K562 (cell line): ENCODE measurements around the gene TRMT44. TPM values are rescaled to one million over a fixed set of nuclear protein-coding genes. Genes with fewer than 3 reads are reported as not detected.

ENCODE experiments used
- ATAC-seq: fragments of 200-7000 bp; cut with Tn5 transposase; 3 replicates; pipeline ENCODE4 v1.9.1; 2020; ENCODE audit warnings: moderate library complexity
- BruUV-seq: library from RNA; stranded (reverse); fragments of 400-500 nt; replicated peaks from 2 replicates; lab custom pipeline; 2021; lab: Mats Ljungman, UMichigan
- CTCF ChIA-PET: fragments of 300-600 bp; formaldehyde crosslinking; extraction: SDS; loops from one replicate; lab custom pipeline; 2021; ENCODE audit warnings: low intra/inter-chr PET ratio; lab: Yijun Ruan, JAX
- POLR2A ChIA-PET: fragments of 300-600, 350-650 bp; sonication (Branson Sonifier 250); formaldehyde crosslinking; extraction: SDS; loops from one replicate; lab custom pipeline; 2021; ENCODE audit warnings: antibody characterized with exemption, inconsistent platforms; lab: Yijun Ruan, JAX
- DNase-seq, 4 experiments: peaks; one replicate each; pipeline versions ENCODE4 v3.0.0 to v3.0.0-alpha.2; 2011 to 2018; ENCODE audit warnings: low spot score in 3 of 4, mixed read lengths in 3 of 4; ENCODE audit errors: extremely low read depth in 1 of 4
- FAIRE-seq: peaks from 2 replicates; lab custom pipeline; 2011; peaks lifted over from hg19 to GRCh38; lab: Jason Lieb, UNC
- H2AFZ ChIP-seq: 2 replicates; pipeline ENCODE4 v1.6.0; 2011; ENCODE audit warnings: low read depth, low read length, control low read depth, inconsistent platforms
- H3K27ac ChIP-seq: fragments of 200-600 bp; 3 replicates; pipeline ENCODE4 v1.8.0; 2011; ENCODE audit warnings: low read depth, mild to moderate bottlenecking, control low read depth, inconsistent platforms, low read length, moderate library complexity, mixed read lengths; ENCODE audit errors: extremely low read depth
- H3K27me3 ChIP-seq, 2 experiments: fragments of 300-600 bp in 1 of 2; 2 replicates in 1 of 2; 3 replicates in 1 of 2; pipeline versions ENCODE4 v1.6.0 to v1.8.0; 2011; ENCODE audit warnings: inconsistent platforms in 2 of 2, low read length in 2 of 2, mild to moderate bottlenecking in 1 of 2, mixed read lengths in 1 of 2, moderate library complexity in 1 of 2; ENCODE audit not compliant: control insufficient read depth in 2 of 2, insufficient read depth in 2 of 2
- H3K36me3 ChIP-seq: fragments of 300-600 bp; 3 replicates; pipeline ENCODE4 v1.8.0; 2011; ENCODE audit warnings: mild to moderate bottlenecking, low read length, inconsistent platforms; ENCODE audit not compliant: control insufficient read depth, insufficient read depth
- H3K4me1 ChIP-seq, 2 experiments: fragments of 200-600 bp in 1 of 2; replicated peaks in 1 of 2; 2 replicates in 1 of 2; 3 replicates in 1 of 2; pipeline versions ENCODE4 v1.5.1 to v1.8.0; 2011; ENCODE audit warnings: inconsistent platforms in 2 of 2, low read length in 2 of 2, mild to moderate bottlenecking in 1 of 2, mixed read lengths in 1 of 2, moderate library complexity in 1 of 2; ENCODE audit not compliant: control insufficient read depth in 2 of 2, insufficient read depth in 2 of 2
- H3K4me2 ChIP-seq: 2 replicates; pipeline ENCODE4 v1.6.1; 2011; ENCODE audit warnings: low read length, control low read depth, inconsistent platforms, mixed read lengths; ENCODE audit not compliant: insufficient read depth
- H3K4me3 ChIP-seq: fragments of 200-600 bp; sonication (generic), shearing (Covaris generic); 2 replicates; pipeline ENCODE4 v1.5.1; 2016; ENCODE audit warnings: control low read depth, inconsistent platforms
- H3K79me2 ChIP-seq: fragments of 200-600 bp; 3 replicates; pipeline ENCODE4 v1.8.0; 2011; ENCODE audit warnings: low read length, inconsistent platforms; ENCODE audit not compliant: control insufficient read depth, insufficient read depth
- H3K9ac ChIP-seq, 2 experiments: 2 replicates each; pipeline versions ENCODE4 v1.6.0 to v1.6.1; 2011; ENCODE audit warnings: low read depth in 2 of 2, low read length in 2 of 2, control low read depth in 1 of 2, inconsistent platforms in 1 of 2, mild to moderate bottlenecking in 1 of 2, mixed read lengths in 1 of 2; ENCODE audit not compliant: insufficient read depth in 1 of 2
- H3K9me1 ChIP-seq: one replicate; pipeline ENCODE4 v1.6.0; 2011; ENCODE audit warnings: inconsistent platforms, mild to moderate bottlenecking, low read length, moderate library complexity; ENCODE audit not compliant: control insufficient read depth, insufficient read depth
- H3K9me3 ChIP-seq: replicated peaks from 2 replicates; pipeline ENCODE4 v1.5.1; 2011; ENCODE audit warnings: low read depth, low read length, inconsistent platforms; ENCODE audit not compliant: control insufficient read depth, insufficient read depth
- H4K20me1 ChIP-seq: replicated peaks from 2 replicates; pipeline ENCODE4 v1.6.1; 2011; ENCODE audit warnings: low read length, inconsistent platforms, mixed read lengths; ENCODE audit not compliant: control insufficient read depth, insufficient read depth
- ARID2 ChIP-seq: fragments of 450-650 bp; IDR thresholded peaks from 2 replicates; pipeline ENCODE4 v1.6.1; 2017; ENCODE audit warnings: antibody characterized with exemption, mild to moderate bottlenecking
- ATF7 ChIP-seq: fragments of 450-650 bp; IDR thresholded peaks from 2 replicates; pipeline ENCODE4 v1.7.1; 2014; ENCODE audit warnings: mild to moderate bottlenecking, moderate library complexity
- BCLAF1 ChIP-seq, 2 experiments: fragments of 450-650 bp in 1 of 2; IDR thresholded peaks; 2 replicates each; pipeline ENCODE4 v1.6.1; 2011 to 2017; ENCODE audit warnings: low read depth in 2 of 2, antibody characterized with exemption in 1 of 2, borderline replicate concordance in 1 of 2, low read length in 1 of 2, mild to moderate bottlenecking in 1 of 2, mixed read lengths in 1 of 2; ENCODE audit not compliant: control insufficient read depth in 1 of 2
- ERF ChIP-seq: fragments of 450-650 bp; formaldehyde crosslinking; IDR thresholded peaks from 2 replicates; pipeline ENCODE4 v1.4.0; 2020; ENCODE audit warnings: mild to moderate bottlenecking, mixed read lengths
- FOXP4 ChIP-seq: sonication (generic); formaldehyde crosslinking; IDR thresholded peaks from 2 replicates; pipeline ENCODE4 v1.8.0; 2022; ENCODE audit warnings: mild to moderate bottlenecking, missing genetic modification reagents, borderline replicate concordance
- NR2F6 ChIP-seq: fragments of 450-650 bp; formaldehyde crosslinking; IDR thresholded peaks from 2 replicates; pipeline ENCODE4 v1.4.0; 2020; ENCODE audit warnings: mild to moderate bottlenecking
- PHTF2 ChIP-seq: fragments of 250-450 bp; sonication (Bioruptor Pico); IDR thresholded peaks from 2 replicates; pipeline ENCODE4 v1.5.0; 2021; ENCODE audit warnings: mild to moderate bottlenecking
- RUNX1 ChIP-seq: sonication (generic); IDR thresholded peaks from 2 replicates; pipeline ENCODE4 v1.6.1; 2016; ENCODE audit warnings: antibody characterized with exemption, low read depth
- USF2 ChIP-seq: sonication (generic); formaldehyde crosslinking; IDR thresholded peaks from 2 replicates; pipeline ENCODE4 v1.5.0; 2020; ENCODE audit warnings: missing genetic modification reagents
- ZC3H11A ChIP-seq: IDR thresholded peaks from 2 replicates; pipeline ENCODE4 v1.6.1; 2012; ENCODE audit warnings: low read depth, low read length, improper control_type of control experiment
- ZNF551 ChIP-seq: fragments of 250-450 bp; sonication (Bioruptor Pico); IDR thresholded peaks from 2 replicates; pipeline ENCODE4 v1.5.0; 2021; ENCODE audit warnings: mild to moderate bottlenecking, moderate library complexity
- WGBS: fragments of 100-300 bp; shearing (Covaris generic); methylation state at CpG from one replicate; pipeline ENCODE4 v1.1.6; 2016; ENCODE audit warnings: low coverage, mixed read lengths; ENCODE audit not compliant: insufficient coverage; ENCODE audit errors: missing lambda C conversion rate; 5-methylcytosine and 5-hydroxymethylcytosine counted together
- in situ Hi-C: fragments of 300-500 bp; cut with MboI; formaldehyde crosslinking; loops from 4 replicates; pipeline ENCODE4 v1.15.0; 2018; ENCODE audit warnings: inconsistent platforms, mixed read lengths
- intact Hi-C: fragments of 100-400 bp; cut with micrococcal nuclease; formaldehyde crosslinking; loops from 2 replicates; pipeline ENCODE4 v1.14.2; 2022
- polyA plus RNA-seq, 8 experiments: library from polyadenylated mRNA; depleted of rRNA in 4 of 8; stranded (reverse) in 5 of 8; unstranded in 3 of 8; fragments of >200 nt; fragmentation: Nextera tagmentation in 2 of 8; fragmentation: Illumina TruSeq in 1 of 8; extraction: Ambion mirVana in 2 of 8; extraction: Trizol in 1 of 8; gene quantifications; 2 replicates each; pipeline versions ENCODE4 v1.2.1 to v1.2.3, GENCODE V29; 2011 to 2014; ENCODE audit warnings: inconsistent platforms in 1 of 8, missing spikeins in 1 of 8
- total RNA-seq, 7 experiments: library from RNA; depleted of rRNA in 6 of 7; stranded (reverse); fragments of >200 nt in 6 of 7; fragmentation: Illumina TruSeq in 2 of 7; extraction: Trizol in 2 of 7; gene quantifications; 2 replicates each; pipeline versions ENCODE4 v1.2.1 to v1.2.3, GENCODE V29; 2011 to 2021; ENCODE audit warnings: low replicate concordance in 1 of 7

Gene TRMT44
- total and polyA plus RNA-seq, 9 of the 15 experiments (the other 6 are each of a cell fraction or from before 2014, with no cell fraction given), result 1.2 to 18.6 (median 10.0) TPM

GRCh38 chr4:8407316-8407715 lies 33.3 kb upstream of the TRMT44 start:
- TF ChIP-seq PHTF2, result no peak
- no peak for TF ChIP-seq USF2 (CRISPR knock-in tag)
- no peak for TF ChIP-seq RUNX1
- TF ChIP-seq FOXP4 (CRISPR knock-in tag), result no peak
- TF ChIP-seq BCLAF1 (IDR thresholded peaks at IDR 0.05; ENCODE audit: borderline replicate concordance in 1 of 2, control insufficient read depth in 1 of 2, low read depth in 2 of 2, low read length in 1 of 2), result no peak
- TF ChIP-seq ATF7, result no peak
- TF ChIP-seq ZC3H11A, result no peak
- TF ChIP-seq ERF (CRISPR knock-in tag), result no peak
- no peak for TF ChIP-seq ZNF551 (CRISPR knock-in tag)
- no peak for TF ChIP-seq ARID2
- TF ChIP-seq NR2F6, result no peak
- BruUV-seq, result no TSS peak
- no peak for FAIRE-seq
- no peaks in the 10 kb centered on the region for H3K36me3 ChIP-seq
- in situ Hi-C loops, result loop anchor here (10.0 kb wide), 1 partner anchor 243 kb away; no protein-coding TSS in a partner anchor
- no peaks in the 10 kb centered on the region for H3K9me3 ChIP-seq
- WGBS, result 64% methylated on average over 14 of the region's 14 CpGs
- H4K20me1 ChIP-seq, result peaks cover 5% of the 10 kb centered on the region; the same call in 1 of the 2 replicates
- peaks cover 7% of the 10 kb centered on the region for H3K9me1 ChIP-seq
- ChIA-PET CTCF (no interaction called here), POLR2A (no interaction called here)
- H3K9ac ChIP-seq, result no peak overlapping the region
- no peak overlapping the region for H3K27ac ChIP-seq
- ATAC-seq, result no peak
- intact Hi-C loops, result loop anchor here (10.0 kb wide), 1 partner anchor 233 kb away; no protein-coding TSS in a partner anchor
- H3K4me1 ChIP-seq, result peaks cover 16 to 24% of the 10 kb centered on the region in 2 experiments; a peak in 4 of 5 replicates
- DNase-seq, result no peak
- H3K79me2 ChIP-seq, result no peaks in the 10 kb centered on the region
- no peaks in the 10 kb centered on the region for H3K27me3 ChIP-seq
- H2AFZ ChIP-seq, result no peak overlapping the region
- H3K4me3 ChIP-seq, result no peak overlapping the region
- H3K4me2 ChIP-seq, result no peak overlapping the region
